Neural cell (in vitro differentiated cells): Measurements from ENCODE around the gene PWP1.

Experiments
- EP300 ChIP-seq: fragments of 450-650 bp; conservative IDR thresholded peaks from 2 replicates; pipeline ENCODE4 v1.6.1; 2014; ENCODE audit warnings: antibody characterized with exemption, mild to moderate bottlenecking, moderate library complexity; ENCODE audit not compliant: poor library complexity, severe bottlenecking
- EZH2 ChIP-seq: fragments of 200-600, 300-800 bp; shearing (Covaris generic), sonication (generic); IDR thresholded peaks from 2 replicates; pipeline ENCODE4 v1.6.1; 2014; ENCODE audit warnings: antibody characterized with exemption, low read length, borderline replicate concordance, mild to moderate bottlenecking; ENCODE audit not compliant: insufficient read depth, poor library complexity, severe bottlenecking
- RAD21 ChIP-seq: fragments of 450-650 bp; conservative IDR thresholded peaks from 2 replicates; pipeline ENCODE4 v1.6.1; 2014; ENCODE audit warnings: antibody characterized with exemption, mild to moderate bottlenecking, moderate library complexity
- TAF1 ChIP-seq: IDR thresholded peaks from 2 replicates; pipeline ENCODE4 v1.6.1; 2012; ENCODE audit warnings: low read depth
- TF ChIP-seq, protein P1 (sequence below): fragments of 450-650 bp; IDR thresholded peaks from 2 replicates; pipeline ENCODE4 v1.5.1; 2014; ENCODE audit warnings: antibody characterized with exemption, mild to moderate bottlenecking, moderate library complexity; ENCODE audit not compliant: poor library complexity, severe bottlenecking

- TF ChIP-seq, protein P1, sequence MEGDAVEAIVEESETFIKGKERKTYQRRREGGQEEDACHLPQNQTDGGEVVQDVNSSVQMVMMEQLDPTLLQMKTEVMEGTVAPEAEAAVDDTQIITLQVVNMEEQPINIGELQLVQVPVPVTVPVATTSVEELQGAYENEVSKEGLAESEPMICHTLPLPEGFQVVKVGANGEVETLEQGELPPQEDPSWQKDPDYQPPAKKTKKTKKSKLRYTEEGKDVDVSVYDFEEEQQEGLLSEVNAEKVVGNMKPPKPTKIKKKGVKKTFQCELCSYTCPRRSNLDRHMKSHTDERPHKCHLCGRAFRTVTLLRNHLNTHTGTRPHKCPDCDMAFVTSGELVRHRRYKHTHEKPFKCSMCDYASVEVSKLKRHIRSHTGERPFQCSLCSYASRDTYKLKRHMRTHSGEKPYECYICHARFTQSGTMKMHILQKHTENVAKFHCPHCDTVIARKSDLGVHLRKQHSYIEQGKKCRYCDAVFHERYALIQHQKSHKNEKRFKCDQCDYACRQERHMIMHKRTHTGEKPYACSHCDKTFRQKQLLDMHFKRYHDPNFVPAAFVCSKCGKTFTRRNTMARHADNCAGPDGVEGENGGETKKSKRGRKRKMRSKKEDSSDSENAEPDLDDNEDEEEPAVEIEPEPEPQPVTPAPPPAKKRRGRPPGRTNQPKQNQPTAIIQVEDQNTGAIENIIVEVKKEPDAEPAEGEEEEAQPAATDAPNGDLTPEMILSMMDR, result no peak
- TF ChIP-seq RAD21 (no peak), EP300 (no peak), EZH2 (no peak), TAF1 (no peak)
Measured at GRCh38 chr12:107646436-107646835, 39.2 kb upstream of the PWP1 start.
